Measurements from ENCODE around the gene NT5DC2.

GRCh38 chr3:52547143-52547542 is 13.5 kb upstream of the NT5DC2 start:
- TF ChIP-seq, protein P1, sequence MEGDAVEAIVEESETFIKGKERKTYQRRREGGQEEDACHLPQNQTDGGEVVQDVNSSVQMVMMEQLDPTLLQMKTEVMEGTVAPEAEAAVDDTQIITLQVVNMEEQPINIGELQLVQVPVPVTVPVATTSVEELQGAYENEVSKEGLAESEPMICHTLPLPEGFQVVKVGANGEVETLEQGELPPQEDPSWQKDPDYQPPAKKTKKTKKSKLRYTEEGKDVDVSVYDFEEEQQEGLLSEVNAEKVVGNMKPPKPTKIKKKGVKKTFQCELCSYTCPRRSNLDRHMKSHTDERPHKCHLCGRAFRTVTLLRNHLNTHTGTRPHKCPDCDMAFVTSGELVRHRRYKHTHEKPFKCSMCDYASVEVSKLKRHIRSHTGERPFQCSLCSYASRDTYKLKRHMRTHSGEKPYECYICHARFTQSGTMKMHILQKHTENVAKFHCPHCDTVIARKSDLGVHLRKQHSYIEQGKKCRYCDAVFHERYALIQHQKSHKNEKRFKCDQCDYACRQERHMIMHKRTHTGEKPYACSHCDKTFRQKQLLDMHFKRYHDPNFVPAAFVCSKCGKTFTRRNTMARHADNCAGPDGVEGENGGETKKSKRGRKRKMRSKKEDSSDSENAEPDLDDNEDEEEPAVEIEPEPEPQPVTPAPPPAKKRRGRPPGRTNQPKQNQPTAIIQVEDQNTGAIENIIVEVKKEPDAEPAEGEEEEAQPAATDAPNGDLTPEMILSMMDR (IDR thresholded peaks at IDR 0.05) = no peak
- no peak for TF ChIP-seq EP300 (IDR thresholded peaks at IDR 0.05)
- TF ChIP-seq POLR2A (IDR thresholded peaks at IDR 0.05) = no peak
- TF ChIP-seq POLR2AphosphoS5 (IDR thresholded peaks at IDR 0.05) = no peak

Measured in sigmoid colon (tissue), 4 donors.